ENCODE data around the gene FKRP.
A peak's percentile ranks its signal among the peaks of the same experiment; 100 is the strongest.

Gene FKRP

GRCh38 chr19:46721269-46722003 is 24.4 kb upstream of the FKRP start:
- no peaks in the 10 kb centered on the region for H3K9me2 ChIP-seq (replicated peaks; ENCODE audit: control insufficient read depth, low read length)
- H3F3A ChIP-seq (ENCODE audit: control insufficient read depth, insufficient read depth) = peaks cover 19% of the 10 kb centered on the region
- H3K79me2 ChIP-seq (ENCODE audit: control insufficient read depth, low read length) = peaks cover 8% of the 10 kb centered on the region
- no peak overlapping the region for H3K4me2 ChIP-seq (ENCODE audit: low read length)
- H3K4me3 ChIP-seq (ENCODE audit: low read length) = no peak overlapping the region
- H3K27ac ChIP-seq (ENCODE audit: low read depth, low read length) = peak overlapping the region; percentile 13; the same call in 1 of the 2 replicates
- no peaks in the 10 kb centered on the region for H3K9me3 ChIP-seq (ENCODE audit: control insufficient read depth, insufficient read depth, low read length)
- peaks cover 63% of the 10 kb centered on the region for H3K4me1 ChIP-seq (ENCODE audit: control insufficient read depth, low read length)
- H4K20me1 ChIP-seq (ENCODE audit: control insufficient read depth, insufficient read depth, low read depth, low read length) = no peaks in the 10 kb centered on the region
- H3K36me3 ChIP-seq (ENCODE audit: control insufficient read depth, low read length) = peaks cover 91% of the 10 kb centered on the region
- TF ChIP-seq EZH2phosphoT487 (IDR thresholded peaks at IDR 0.05; ENCODE audit: borderline replicate concordance, low read length) = no peak
- TF ChIP-seq CTCF (IDR thresholded peaks at IDR 0.05; ENCODE audit: low read depth, low read length, poor library complexity, severe bottlenecking) = peak; percentile 27
- no peaks in the 10 kb centered on the region for H3K27me3 ChIP-seq (ENCODE audit: control insufficient read depth, low read length)

DNA sequence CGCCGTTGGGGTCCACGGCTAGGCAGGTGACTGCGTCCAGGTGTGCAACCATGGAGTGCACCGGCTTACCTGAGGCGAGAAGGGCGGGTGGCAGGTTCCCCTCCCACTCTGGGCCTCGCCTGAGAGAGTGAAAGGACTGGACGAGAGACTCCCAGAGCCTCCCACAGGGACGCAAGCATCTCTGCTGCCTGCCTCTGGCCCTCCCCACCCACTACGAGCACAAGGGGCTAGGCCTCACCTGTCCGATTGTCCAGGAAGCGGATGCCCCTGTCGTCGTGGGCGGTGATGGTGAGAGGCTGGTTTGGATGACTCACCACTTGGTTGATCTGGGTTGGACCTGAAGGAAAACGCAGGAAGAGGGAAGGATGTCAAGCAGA is 23.9 kb upstream of the FKRP start:
- Histone ChIP-seq H3F3A (ENCODE audit: control insufficient read depth, insufficient read depth) (peaks cover 19% of the 10 kb centered on the region), H3K79me2 (ENCODE audit: control insufficient read depth, low read length) (peaks cover 3% of the 10 kb centered on the region; the same call in 1 of the 2 replicates), H3K9me3 (ENCODE audit: control insufficient read depth, insufficient read depth, low read length) (no peaks in the 10 kb centered on the region), H3K9me2 (replicated peaks; ENCODE audit: control insufficient read depth, low read length) (no peaks in the 10 kb centered on the region), H3K4me1 (ENCODE audit: control insufficient read depth, low read length) (peaks cover 63% of the 10 kb centered on the region), H3K4me3 (ENCODE audit: low read length) (no peak overlapping the region), H3K4me2 (ENCODE audit: low read length) (0 out of 2 replicates have a peak overlapping the region, but pooled peaks have one; percentile 0), H3K27ac (ENCODE audit: low read depth, low read length) (peak overlapping the region; percentile 17; the same call in 1 of the 2 replicates), H3K36me3 (ENCODE audit: control insufficient read depth, low read length) (peaks cover 93% of the 10 kb centered on the region), H3K27me3 (ENCODE audit: control insufficient read depth, low read length) (no peaks in the 10 kb centered on the region), H4K20me1 (ENCODE audit: control insufficient read depth, insufficient read depth, low read depth, low read length) (no peaks in the 10 kb centered on the region)
- TF ChIP-seq EZH2phosphoT487 (IDR thresholded peaks at IDR 0.05; ENCODE audit: borderline replicate concordance, low read length) (no peak), CTCF (IDR thresholded peaks at IDR 0.05; ENCODE audit: low read depth, low read length, poor library complexity, severe bottlenecking) (no peak)

DNA sequence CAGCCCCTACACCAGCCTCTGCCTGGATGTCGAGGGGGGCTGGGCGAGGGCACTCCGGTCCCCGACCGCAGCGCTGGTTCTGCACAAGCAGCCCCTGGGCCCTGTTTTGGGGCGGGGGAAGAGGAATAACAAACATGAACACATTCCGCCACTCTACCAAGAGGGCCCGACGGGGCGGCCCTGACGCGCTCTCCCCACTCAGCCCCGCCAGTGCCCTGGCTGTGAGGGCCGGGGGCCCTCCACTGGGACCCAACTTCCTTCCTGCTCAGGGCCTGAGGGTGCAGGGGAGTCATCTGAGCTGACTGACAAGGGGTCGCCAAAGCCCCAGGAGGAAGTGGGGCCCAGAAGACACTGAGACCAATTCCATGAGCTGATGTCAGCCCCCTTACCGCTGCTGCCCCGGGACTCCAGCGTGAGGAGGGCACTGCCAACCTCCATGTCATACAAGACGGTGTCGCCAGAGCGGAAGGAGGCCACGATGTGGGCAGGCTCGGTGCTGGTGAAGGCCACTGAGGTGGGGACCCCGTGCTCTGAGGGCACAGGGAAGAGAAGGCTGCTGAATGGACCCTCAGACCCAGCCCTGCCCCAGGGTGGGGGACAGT is 23.3 kb upstream of the FKRP start:
- Histone ChIP-seq H3K4me2 (ENCODE audit: low read length) (peak overlapping the region; percentile 0; the same call in 1 of the 2 replicates), H4K20me1 (ENCODE audit: control insufficient read depth, insufficient read depth, low read depth, low read length) (no peaks in the 10 kb centered on the region), H3K27me3 (ENCODE audit: control insufficient read depth, low read length) (no peaks in the 10 kb centered on the region), H3K9me3 (ENCODE audit: control insufficient read depth, insufficient read depth, low read length) (no peaks in the 10 kb centered on the region), H3K4me1 (ENCODE audit: control insufficient read depth, low read length) (peaks cover 60% of the 10 kb centered on the region), H3K4me3 (ENCODE audit: low read length) (no peak overlapping the region), H3F3A (ENCODE audit: control insufficient read depth, insufficient read depth) (peaks cover 18% of the 10 kb centered on the region), H3K36me3 (ENCODE audit: control insufficient read depth, low read length) (peaks cover 95% of the 10 kb centered on the region), H3K27ac (ENCODE audit: low read depth, low read length) (peak overlapping the region; percentile 17), H3K9me2 (replicated peaks; ENCODE audit: control insufficient read depth, low read length) (no peaks in the 10 kb centered on the region), H3K79me2 (ENCODE audit: control insufficient read depth, low read length) (peaks cover 6% of the 10 kb centered on the region)
- no peak for TF ChIP-seq EZH2phosphoT487 (IDR thresholded peaks at IDR 0.05; ENCODE audit: borderline replicate concordance, low read length)
- TF ChIP-seq CTCF (IDR thresholded peaks at IDR 0.05; ENCODE audit: low read depth, low read length, poor library complexity, severe bottlenecking) = no peak
